GM21447 (cell line): ENCODE data around the gene NOS1AP.

Experiments
- ATAC-seq: cut with Tn5 transposase; IDR thresholded peaks from one replicate; pipeline ENCODE4 v1.9.1; 2021; ENCODE audit not compliant: unreplicated experiment

Gene NOS1AP

DNA sequence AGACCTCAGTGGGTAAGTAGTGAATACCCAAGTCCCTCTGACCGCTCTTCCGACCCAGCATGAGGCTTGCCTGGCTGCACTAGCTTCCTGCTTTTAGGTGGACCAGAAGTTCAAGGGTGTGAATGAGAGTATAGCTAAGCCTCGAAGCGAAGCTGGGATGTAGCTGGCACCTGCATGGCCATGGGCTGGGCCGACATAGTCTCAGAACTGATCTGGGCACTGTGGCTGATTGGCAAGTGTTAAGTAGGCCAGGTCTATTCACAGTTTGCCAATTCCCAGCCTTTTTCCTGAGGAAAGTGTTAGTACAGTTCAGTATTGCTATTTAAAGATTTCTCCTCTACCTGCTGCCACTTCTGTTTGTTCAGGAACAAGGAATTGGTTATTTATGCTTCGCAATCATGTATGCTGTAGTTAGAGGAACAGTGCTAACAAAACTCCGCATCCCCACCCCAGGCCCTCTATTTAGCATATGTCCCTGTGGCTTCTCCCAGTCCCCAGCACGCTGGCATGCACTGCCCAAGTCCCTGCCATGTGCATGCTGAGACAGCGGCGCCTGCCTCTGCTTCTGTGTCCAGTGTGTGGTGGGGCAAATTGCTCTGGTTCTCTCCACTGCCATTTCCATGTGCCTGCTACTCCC lies 290.9 kb downstream of the NOS1AP start:
- no peak for ATAC-seq

DNA sequence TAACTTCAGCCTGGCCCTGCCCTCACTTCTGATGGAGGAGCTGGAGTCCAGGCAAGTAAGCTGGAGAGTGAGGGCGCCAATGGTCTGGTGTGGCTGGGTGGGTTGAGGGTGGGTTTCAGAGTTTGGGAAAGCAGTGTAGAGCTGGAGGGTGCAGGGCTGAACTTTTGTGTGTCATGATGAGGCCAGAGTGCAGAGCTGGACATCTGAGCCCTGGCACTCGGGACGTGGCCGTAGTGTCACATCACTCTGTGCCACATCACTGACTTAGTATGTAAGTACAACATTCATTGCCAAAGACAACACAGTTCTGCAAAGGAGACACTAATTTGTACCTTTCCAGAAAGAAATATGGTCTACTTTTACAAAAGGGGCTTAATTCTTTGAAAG lies 291.4 kb downstream of the NOS1AP start:
- no peak for ATAC-seq

DNA sequence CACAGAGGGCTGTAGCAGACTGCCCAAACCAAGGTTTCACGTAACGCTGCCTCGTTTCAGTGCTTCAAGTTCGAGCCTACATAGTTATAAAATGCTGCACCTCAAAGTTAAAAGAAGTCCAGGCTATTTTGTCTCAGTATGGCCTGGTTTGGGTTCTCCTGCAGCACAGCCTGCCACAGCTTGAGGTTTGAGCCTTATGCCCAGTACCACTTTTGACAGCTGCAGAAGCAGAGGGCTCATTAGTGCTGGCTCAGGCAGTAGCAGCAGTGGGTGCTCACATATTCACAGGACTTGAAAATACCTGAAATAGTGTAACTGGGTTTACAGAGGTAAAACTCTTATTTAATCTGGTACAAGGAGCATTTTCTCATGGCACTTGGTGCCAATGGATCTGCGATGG lies 291.9 kb downstream of the NOS1AP start:
- peak; percentile 36 for ATAC-seq

DNA sequence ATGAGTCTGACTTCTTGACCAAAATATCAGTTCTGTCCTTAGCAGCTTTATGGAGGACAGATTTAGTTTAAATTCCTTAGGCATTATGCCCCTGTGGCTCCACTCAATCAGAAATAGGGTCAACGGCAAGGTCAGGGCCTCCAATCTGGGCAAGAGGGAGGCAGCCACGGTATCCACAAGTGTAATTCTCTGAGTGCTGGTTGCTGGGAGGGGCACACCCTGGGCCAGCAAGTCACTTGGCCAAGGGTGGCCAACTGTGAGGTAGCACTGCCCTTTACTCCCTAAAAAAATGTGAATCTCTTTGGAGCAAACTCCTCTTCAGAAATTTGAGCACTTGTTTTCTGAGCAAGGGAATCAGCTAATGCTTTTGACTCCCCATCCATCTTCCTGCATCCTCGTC lies 294.3 kb downstream of the NOS1AP start:
- ATAC-seq = no peak

DNA sequence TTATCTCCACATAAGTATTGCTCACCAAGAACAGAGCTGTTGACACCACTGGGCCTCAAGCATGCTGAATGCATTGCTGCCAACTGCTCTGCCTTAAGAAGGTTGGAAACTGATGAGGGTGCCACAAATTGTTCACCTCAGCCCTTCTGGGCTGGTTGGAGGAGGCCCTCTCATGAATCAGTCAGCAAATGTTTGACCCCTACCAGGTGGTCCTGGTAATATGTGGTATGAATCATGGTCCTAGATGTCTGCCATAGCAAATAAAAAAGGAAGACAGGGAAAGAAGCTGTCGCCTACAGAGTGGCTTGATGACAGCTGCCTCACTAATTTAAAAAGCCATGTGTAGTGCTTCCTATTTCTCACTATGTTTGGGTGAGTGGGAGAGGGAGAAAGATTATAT lies 295.0 kb downstream of the NOS1AP start:
- ATAC-seq = no peak

DNA sequence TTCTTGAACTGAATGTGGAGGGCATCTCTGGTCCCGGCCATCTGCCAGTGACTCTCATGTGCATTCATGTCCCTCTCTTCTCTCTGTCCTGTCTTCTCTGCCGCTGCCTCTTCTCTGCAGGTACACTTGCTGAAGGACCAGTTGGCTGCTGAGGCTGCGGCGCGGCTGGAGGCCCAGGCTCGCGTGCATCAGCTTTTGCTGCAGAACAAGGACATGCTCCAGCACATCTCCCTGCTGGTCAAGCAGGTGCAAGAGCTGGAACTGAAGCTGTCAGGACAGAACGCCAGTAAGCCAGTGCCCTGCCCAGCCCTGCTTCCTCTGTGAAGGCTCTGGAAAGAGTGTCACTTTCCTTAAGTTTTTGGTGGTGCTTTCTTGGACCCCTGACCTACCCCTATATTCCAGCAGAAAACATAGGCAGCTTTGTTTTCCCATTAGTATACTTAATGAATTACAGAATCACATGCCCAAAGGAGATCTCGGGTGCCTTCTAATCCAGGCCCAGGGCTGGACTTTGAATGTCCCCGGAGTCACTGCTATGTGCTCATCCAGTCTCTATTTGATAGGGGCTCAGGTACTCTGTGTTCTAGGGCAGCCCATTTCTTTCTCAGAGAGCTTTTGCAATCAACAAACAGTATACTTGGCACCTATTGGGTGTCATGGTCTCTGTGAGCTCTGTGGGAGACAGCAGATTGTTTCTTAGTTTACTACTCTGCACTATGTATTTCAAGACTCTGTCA lies 296.0 kb downstream of the NOS1AP start:
- ATAC-seq = no peak

DNA sequence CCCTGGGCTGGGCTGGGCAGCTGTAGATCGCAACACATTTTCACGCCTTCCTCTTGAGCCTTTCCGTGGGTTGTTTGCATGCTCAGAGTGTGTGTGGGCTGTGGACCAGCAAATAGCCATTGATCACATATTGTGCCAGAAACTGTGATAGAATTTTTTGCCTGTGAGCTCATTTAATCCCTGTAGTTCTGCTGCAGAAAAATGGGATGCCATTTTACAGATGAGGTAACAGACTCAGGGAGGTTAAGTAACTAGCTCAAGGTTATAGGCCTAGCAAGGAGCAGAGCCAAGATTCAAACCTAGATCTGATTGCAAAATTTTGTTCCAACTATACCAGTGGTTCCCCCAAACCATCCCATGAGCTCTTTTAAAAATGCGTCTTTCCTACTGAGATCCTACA lies 296.7 kb downstream of the NOS1AP start:
- no peak for ATAC-seq

DNA sequence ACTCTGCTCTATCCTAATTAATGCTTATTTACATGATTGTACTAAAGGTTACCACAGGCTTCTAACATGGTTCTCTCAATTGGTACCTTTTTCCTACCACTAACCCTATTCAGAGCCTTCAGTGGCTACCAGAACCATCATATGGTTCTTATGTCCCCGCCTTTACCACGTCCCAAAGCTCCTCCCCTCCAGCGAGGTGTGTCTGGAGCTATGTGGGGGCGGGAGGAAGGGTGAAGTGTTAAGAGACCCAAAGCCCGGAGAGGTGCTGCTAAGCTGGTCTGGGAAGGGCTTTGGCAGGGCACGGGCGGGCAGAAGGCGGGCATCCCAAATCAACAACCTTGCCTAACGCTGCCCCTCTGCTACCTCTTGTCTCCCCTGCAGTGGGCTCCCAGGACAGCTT lies 297.2 kb downstream of the NOS1AP start:
- no peak for ATAC-seq

DNA sequence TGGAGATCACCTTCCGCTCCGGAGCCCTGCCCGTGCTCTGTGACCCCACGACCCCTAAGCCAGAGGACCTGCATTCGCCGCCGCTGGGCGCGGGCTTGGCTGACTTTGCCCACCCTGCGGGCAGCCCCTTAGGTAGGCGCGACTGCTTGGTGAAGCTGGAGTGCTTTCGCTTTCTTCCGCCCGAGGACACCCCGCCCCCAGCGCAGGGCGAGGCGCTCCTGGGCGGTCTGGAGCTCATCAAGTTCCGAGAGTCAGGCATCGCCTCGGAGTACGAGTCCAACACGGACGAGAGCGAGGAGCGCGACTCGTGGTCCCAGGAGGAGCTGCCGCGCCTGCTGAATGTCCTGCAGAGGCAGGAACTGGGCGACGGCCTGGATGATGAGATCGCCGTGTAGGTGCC lies 297.6 kb downstream of the NOS1AP start:
- no peak for ATAC-seq

DNA sequence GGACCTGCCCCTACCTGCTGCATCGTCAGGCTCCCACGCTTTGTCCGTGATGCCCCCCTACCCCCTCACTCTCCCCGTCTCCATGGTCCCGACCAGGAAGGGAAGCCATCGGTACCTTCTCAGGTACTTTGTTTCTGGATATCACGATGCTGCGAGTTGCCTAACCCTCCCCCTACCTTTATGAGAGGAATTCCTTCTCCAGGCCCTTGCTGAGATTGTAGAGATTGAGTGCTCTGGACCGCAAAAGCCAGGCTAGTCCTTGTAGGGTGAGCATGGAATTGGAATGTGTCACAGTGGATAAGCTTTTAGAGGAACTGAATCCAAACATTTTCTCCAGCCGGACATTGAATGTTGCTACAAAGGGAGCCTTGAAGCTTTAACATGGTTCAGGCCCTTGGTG lies 298.3 kb downstream of the NOS1AP start:
- no peak for ATAC-seq

DNA sequence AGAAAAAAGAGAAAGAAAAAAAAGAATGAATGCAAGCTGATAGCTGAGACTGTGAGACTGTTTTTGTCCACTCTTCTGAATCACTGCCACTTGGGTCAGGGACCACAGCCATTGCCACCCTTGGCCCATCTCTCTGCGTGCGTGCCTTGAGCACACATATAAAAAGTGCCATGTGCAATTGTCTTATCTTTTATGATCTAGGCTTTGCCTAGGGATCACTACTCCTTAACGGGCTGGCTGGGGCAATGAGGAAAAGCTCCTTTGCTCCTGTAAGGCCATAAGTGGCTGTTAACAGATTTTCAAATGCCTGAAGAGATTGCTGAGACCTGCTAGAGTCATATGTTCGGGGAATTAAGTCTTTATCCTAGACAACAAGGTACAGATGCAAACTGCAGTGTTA lies 299.0 kb downstream of the NOS1AP start:
- no peak for ATAC-seq

DNA sequence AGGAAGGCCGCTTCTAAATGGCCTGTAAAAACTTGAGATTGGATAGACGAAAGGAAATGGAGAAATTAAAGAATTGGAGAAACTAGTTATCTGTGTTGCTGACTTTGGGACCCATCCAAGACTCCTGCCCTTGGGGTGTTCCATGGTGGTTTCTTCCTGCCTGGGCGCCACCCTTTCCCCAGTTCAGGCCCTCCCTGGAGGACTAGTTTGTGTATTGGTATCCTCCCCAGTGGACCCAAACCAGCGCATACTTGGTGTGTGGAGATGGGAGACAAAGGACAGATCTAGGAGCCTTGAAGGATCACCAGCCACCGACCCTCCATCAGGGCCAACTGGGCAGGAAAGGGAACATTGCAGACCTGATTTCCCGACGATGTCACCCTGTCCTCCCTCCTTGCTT lies 300.1 kb downstream of the NOS1AP start:
- no peak for ATAC-seq

DNA sequence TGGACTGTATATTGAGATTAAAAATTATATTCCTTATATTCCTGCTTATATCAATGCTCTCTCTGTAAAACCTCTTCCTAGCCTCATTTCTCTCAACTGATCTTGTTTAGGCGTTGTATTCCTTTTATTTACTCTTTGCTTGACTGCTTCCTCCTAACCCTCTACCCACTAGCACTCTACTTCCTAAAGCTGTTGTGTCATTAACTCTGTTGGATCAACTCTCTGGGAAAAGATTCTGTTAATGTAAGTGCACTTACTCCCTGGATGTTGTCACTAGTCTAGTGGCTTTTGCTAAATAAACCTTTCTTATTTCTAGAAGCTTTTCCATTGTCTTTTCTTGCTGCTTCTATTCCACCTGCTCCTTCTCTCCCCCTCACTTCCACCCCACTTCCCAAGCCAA lies 300.7 kb downstream of the NOS1AP start:
- no peak for ATAC-seq

DNA sequence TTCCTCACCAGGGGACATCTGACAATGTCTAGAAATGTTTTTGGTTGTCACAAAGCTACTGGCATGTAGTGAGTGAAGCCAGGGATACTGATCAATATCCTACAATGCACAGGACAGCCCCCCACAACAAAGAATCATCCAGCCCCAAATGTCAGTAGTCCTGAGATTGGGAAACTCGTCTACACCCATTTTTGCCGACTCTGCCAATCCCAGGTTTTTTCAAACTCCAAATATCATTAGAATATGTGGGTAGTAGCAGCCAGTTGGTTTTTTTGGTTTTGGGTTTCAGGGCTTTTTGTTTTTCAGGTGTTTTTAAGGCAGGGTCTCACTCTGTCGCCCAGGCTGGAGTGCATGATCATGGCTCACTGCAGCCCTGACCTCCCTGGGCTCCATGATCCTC lies 301.2 kb downstream of the NOS1AP start:
- ATAC-seq = no peak

DNA sequence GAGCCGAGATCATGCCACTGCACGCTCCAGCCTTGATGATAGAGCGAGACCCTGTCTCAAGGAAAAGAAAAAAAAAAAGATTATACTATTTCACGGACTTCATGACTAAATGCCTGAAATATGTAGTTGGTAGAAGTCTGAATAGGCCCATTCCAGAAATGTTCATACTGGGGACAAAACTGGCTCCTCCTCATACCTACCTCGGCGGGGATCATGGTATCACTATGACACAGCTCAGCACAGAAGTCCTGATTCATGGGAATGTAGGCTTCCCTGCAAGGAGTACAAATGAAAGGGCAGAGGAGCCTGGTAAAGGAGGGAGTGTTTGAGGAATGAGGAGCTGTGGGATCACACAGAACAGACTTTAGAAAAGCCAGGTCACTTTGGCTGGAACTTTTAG lies 302.1 kb downstream of the NOS1AP start:
- ATAC-seq = no peak

DNA sequence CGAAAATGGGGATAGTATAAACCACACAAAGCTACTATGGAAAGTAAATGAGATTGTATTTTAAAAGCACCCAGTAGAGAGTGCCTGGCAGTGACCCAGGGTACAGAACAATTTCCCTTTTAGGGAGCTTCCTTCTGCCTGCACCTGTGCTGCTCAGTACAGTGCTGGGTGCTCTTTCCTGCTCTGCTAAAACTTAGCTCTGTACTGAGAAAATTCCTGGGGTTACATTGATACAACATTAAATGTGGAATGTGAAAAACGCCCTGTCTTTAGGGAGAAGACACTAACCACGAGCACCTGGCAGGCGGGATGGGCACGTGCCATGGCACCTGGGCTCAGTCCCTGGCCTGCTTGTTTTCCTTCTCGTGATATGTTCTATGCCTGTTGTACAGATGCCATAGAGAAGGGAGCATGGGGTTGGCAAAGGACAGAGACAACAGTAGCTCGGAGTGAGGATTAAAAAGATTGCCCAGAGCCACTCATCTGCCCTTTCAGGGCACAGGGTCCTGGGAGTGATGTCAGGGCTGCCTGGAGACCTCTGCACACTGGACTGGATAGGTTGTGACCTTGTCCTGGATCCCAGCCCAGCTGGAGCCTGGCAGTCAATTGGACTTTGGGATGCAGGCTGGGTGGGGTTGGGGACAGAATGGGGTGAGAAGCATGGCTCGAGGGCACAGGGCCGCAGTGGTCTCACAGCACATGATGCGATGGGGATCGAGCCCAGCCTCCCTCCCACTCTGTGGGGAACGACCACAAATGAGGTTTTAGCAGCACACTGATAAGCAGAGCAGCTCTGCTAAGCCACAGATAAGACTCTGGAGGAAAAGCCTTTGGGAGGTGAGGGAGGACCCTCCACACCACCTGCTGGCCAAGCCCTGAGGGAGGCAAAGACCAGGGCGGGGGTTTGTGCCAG lies 302.9 kb downstream of the NOS1AP start:
- ATAC-seq = no peak

DNA sequence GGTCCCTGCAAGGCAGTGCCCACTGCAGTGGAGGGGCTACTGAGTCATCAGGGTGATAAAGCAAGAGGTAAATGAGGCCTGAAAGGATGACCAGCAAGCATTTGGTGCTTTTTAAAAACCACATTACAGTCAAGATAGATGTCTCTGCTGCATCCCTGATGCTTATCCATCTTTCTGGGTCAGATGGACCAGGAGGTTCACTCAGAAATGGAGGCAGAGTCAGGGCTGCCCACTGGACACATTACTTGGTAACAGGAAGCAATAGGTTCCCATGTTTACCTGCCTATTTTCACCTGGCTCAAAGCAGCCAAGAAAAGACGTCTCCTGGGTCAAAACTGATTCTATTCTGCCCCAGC lies 303.6 kb downstream of the NOS1AP start:
- ATAC-seq = no peak

DNA sequence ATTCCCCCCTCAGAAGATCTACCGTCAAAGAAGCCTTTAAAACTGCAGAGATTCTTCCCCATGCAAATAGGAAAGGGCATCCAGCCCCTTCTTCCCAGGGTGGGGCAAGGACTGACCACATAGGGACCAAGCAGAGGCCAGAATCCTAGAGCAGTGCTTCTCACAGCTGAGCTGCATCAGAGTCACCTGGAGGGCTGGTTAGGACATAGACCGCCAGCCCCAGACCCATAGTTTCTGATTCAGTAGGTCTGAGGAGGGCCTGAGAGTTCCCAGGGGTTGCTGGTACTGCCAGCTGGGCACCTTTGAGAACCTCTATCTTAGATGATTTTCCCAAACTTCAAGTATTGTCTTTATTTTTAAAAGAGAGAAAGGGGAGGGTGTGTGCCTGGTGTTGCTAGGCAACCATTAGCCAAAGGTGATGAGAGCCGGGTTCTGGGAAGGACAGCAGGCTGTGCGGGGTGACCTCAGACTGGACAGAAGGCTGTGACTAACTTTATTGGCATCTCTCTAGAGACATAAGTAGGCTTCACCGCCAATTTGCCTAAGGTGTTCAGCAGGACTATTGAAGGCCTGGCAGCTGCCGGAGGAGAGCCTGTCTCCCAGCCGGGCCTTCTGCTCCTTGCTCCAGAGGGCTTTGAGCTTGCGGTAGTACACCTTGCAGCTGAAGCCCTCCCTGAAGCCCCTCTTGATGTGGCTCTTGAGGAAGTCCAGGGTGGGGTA lies 304.2 kb downstream of the NOS1AP start:
- ATAC-seq = no peak

DNA sequence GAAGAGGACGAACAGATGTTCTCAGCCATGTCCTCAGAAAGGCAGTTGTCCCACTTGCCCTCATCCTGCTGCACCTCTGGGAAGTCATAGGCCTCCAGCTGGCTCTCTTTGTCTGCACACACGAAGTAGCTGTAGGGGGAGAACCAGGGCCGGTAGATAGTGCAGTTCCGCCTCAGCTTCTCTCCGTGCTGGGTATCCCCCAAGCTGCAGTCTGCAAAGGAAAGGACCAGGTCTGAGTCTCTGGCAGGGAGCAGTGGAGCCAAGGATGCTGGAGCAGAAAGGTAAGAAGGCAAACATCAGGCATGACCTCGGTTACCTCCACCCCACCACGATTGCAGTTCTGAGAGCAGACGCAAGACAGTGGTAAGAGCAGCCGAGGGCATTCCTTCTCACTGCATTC lies 304.9 kb downstream of the NOS1AP start:
- no peak for ATAC-seq

DNA sequence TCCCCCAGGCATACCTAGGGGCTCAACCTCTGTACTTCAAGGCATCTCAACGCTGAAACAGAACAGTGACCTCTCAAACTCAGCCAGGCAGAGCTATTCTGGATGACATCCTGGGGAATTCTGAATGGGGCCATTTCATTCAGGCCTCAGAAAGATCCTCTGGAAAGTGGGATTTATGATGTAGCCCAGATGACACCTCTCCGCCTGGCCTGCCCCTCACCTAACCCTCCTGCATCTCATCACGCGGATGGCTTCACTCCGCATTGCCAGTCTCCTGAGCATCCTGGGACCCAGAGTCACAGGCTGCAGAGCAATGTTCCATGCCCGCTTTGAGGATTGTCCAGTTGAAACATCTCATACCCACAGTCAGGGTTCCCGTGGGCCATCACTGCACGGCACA lies 306.0 kb downstream of the NOS1AP start:
- no peak for ATAC-seq

DNA sequence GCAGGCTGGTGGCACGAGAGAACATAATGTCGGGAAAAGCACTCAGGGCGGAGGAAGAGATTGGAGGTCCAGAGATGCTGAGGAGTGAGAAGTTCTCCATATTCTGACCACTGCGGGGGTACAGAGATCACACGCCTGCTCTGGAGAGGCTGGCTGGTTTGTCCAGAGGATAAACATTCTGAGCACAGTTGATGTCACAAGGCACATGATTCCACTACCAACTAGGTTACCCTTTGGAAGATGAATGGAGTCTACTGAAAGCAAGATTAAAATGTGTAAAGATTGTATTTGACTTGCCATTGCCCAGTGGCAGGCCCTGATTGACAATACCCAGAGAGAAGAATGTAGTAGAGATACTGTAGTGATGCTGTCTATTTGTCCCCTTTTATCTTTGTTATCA lies 307.2 kb downstream of the NOS1AP start, which contains the start of gene SPATA46:
TSS of gene SPATA46 (minus strand) at position 164 of the 400 bp plus-strand sequence. CDS start at position 100, 64 bp downstream.
- no peak for ATAC-seq
